ENCODE data around the gene TP53INP2. TPM values are rescaled to one million over a fixed set of nuclear protein-coding genes. Genes with fewer than 3 reads are reported as not detected.

TP53INP2 gene
- total RNA-seq, 1 donor from 2014 or later = 178 TPM

GRCh38 chr20:34673412-34673811, 30.7 kb upstream of the TP53INP2 start:
- H3K4me1 Mint-ChIP-seq (ENCODE audit: low read depth, unreplicated experiment) = peaks cover 6% of the 10 kb centered on the region
- H3K4me3 Mint-ChIP-seq (ENCODE audit: unreplicated experiment) = no peak overlapping the region
- peaks cover 2% of the 10 kb centered on the region for H3K27me3 Mint-ChIP-seq (ENCODE audit: unreplicated experiment)
- H3K36me3 Mint-ChIP-seq (ENCODE audit: unreplicated experiment) = no peaks in the 10 kb centered on the region
- H3K27ac Mint-ChIP-seq (ENCODE audit: unreplicated experiment) = no peak overlapping the region
- no peak for DNase-seq
- H3K9me3 Mint-ChIP-seq (ENCODE audit: unreplicated experiment) = no peaks in the 10 kb centered on the region
- TF ChIP-seq CTCF (IDR thresholded peaks at IDR 0.05; ENCODE audit: partially characterized antibody, unreplicated experiment) = no peak

GRCh38 chr20:34675561-34675960, 28.6 kb upstream of the TP53INP2 start:
- TF ChIP-seq CTCF (IDR thresholded peaks at IDR 0.05; ENCODE audit: partially characterized antibody, unreplicated experiment) = no peak
- H3K36me3 Mint-ChIP-seq (ENCODE audit: unreplicated experiment) = no peaks in the 10 kb centered on the region
- H3K4me3 Mint-ChIP-seq (ENCODE audit: unreplicated experiment) = peak overlapping the region; percentile 97
- H3K9me3 Mint-ChIP-seq (ENCODE audit: unreplicated experiment) = no peaks in the 10 kb centered on the region
- H3K27ac Mint-ChIP-seq (ENCODE audit: unreplicated experiment) = no peak overlapping the region
- peaks cover 6% of the 10 kb centered on the region for H3K4me1 Mint-ChIP-seq (ENCODE audit: low read depth, unreplicated experiment)
- no peak for DNase-seq
- peaks cover 2% of the 10 kb centered on the region for H3K27me3 Mint-ChIP-seq (ENCODE audit: unreplicated experiment)

GRCh38 chr20:34675993-34676641, 28.0 kb upstream of the TP53INP2 start:
- DNase-seq = no peak
- TF ChIP-seq CTCF (IDR thresholded peaks at IDR 0.05; ENCODE audit: partially characterized antibody, unreplicated experiment) = no peak
- peaks cover 6% of the 10 kb centered on the region for H3K4me1 Mint-ChIP-seq (ENCODE audit: low read depth, unreplicated experiment)
- no peaks in the 10 kb centered on the region for H3K9me3 Mint-ChIP-seq (ENCODE audit: unreplicated experiment)
- no peaks in the 10 kb centered on the region for H3K36me3 Mint-ChIP-seq (ENCODE audit: unreplicated experiment)
- H3K4me3 Mint-ChIP-seq (ENCODE audit: unreplicated experiment) = peak overlapping the region; percentile 97
- H3K27me3 Mint-ChIP-seq (ENCODE audit: unreplicated experiment) = peaks cover 2% of the 10 kb centered on the region
- peak overlapping the region; percentile 22 for H3K27ac Mint-ChIP-seq (ENCODE audit: unreplicated experiment)

- peak within 1 kb of the TSS; percentile 97 for H3K4me3 Mint-ChIP-seq (ENCODE audit: unreplicated experiment)
- H3K9me3 Mint-ChIP-seq (ENCODE audit: unreplicated experiment) = no peaks in the 10 kb centered on the region
- peaks cover 6% of the 10 kb centered on the region for H3K4me1 Mint-ChIP-seq (ENCODE audit: low read depth, unreplicated experiment)
- peak; percentile 96 for DNase-seq
- peak; percentile 14 for TF ChIP-seq CTCF (IDR thresholded peaks at IDR 0.05; ENCODE audit: partially characterized antibody, unreplicated experiment)
- peak within 1 kb of the TSS; percentile 86 for H3K27ac Mint-ChIP-seq (ENCODE audit: unreplicated experiment)
- peaks cover 2% of the 10 kb centered on the region for H3K27me3 Mint-ChIP-seq (ENCODE audit: unreplicated experiment)
- H3K36me3 Mint-ChIP-seq (ENCODE audit: unreplicated experiment) = no peaks in the 10 kb centered on the region
Observed at GRCh38 chr20:34676642-34677373, 27.3 kb upstream of the TP53INP2 start, which contains the start of gene PIGU. Gene PIGU, minus strand, starts transcription at chr20:34677092. Its CDS starts 7 bp downstream, at chr20:34677085.
